BE2C (cell line): Measurements from ENCODE around the gene BTNL8.

Experiments used
- DNase-seq: peaks from one replicate; pipeline ENCODE4 v3.0.0-alpha.2; 2020
- H3K27me3 ChIP-seq: fragments of 250-450 bp; sonication (Bioruptor Pico); 2 replicates; pipeline ENCODE4 v1.5.1; 2020; ENCODE audit warnings: mild to moderate bottlenecking
- H3K36me3 ChIP-seq: fragments of 250-450 bp; sonication (Bioruptor Pico); 2 replicates; pipeline ENCODE4 v1.5.1; 2020; ENCODE audit warnings: mild to moderate bottlenecking
- H3K4me1 ChIP-seq: fragments of 250-450 bp; sonication (Bioruptor Pico); 2 replicates; pipeline ENCODE4 v1.5.1; 2020
- H3K4me3 ChIP-seq: 2 replicates; pipeline ENCODE4 v1.5.1; 2011; ENCODE audit warnings: low read depth, low read length
- H3K9me3 ChIP-seq: fragments of 250-450 bp; sonication (Bioruptor Pico); 2 replicates; pipeline ENCODE4 v1.5.1; 2020
- TF ChIP-seq, protein P1 (sequence below): IDR thresholded peaks from 2 replicates; pipeline ENCODE4 v1.5.1; 2012; ENCODE audit warnings: mild to moderate bottlenecking, low read depth, low read length

Gene BTNL8

GRCh38 chr5:180910735-180911134 is 11.8 kb downstream of the BTNL8 start:
- no peaks in the 10 kb centered on the region for H3K4me1 ChIP-seq
- TF ChIP-seq, protein P1, sequence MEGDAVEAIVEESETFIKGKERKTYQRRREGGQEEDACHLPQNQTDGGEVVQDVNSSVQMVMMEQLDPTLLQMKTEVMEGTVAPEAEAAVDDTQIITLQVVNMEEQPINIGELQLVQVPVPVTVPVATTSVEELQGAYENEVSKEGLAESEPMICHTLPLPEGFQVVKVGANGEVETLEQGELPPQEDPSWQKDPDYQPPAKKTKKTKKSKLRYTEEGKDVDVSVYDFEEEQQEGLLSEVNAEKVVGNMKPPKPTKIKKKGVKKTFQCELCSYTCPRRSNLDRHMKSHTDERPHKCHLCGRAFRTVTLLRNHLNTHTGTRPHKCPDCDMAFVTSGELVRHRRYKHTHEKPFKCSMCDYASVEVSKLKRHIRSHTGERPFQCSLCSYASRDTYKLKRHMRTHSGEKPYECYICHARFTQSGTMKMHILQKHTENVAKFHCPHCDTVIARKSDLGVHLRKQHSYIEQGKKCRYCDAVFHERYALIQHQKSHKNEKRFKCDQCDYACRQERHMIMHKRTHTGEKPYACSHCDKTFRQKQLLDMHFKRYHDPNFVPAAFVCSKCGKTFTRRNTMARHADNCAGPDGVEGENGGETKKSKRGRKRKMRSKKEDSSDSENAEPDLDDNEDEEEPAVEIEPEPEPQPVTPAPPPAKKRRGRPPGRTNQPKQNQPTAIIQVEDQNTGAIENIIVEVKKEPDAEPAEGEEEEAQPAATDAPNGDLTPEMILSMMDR = no peak

DNA sequence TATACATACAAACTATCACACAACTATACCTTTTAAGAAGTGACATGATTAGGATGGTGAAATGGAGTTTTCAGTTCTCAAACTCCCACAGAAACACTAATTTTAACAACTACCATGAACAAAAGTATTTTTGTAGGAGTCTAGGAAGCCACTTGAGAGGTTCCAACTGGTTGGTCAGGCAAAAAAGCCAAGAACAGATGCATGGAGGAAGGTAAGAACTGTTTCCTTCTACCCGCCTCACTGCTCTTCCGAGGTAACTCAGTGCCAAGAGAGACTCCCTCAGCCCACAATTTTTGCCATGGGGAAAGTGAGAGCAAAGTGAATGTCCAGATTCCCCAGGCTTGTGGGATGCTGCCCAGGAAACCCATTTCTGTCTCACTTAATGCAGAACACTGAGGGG is 15.7 kb downstream of the BTNL8 start:
- H3K4me1 ChIP-seq = no peaks in the 10 kb centered on the region
- no peaks in the 10 kb centered on the region for H3K9me3 ChIP-seq
- no peak for DNase-seq
- no peaks in the 10 kb centered on the region for H3K36me3 ChIP-seq
- H3K27me3 ChIP-seq = peaks cover 3% of the 10 kb centered on the region
- TF ChIP-seq, protein P1 = no peak
- no peak overlapping the region for H3K4me3 ChIP-seq

More at GRCh38 chr5:180910735-180911134, 11.8 kb downstream of the BTNL8 start:
- DNase-seq = no peak
- no peak overlapping the region for H3K4me3 ChIP-seq
- H3K36me3 ChIP-seq = no peaks in the 10 kb centered on the region
- peaks cover 3% of the 10 kb centered on the region for H3K27me3 ChIP-seq
- no peaks in the 10 kb centered on the region for H3K9me3 ChIP-seq

GRCh38 chr5:180915924-180916323 is 17.0 kb downstream of the BTNL8 start:
- TF ChIP-seq, protein P1 = no peak
- no peak for DNase-seq
- H3K4me3 ChIP-seq = no peak overlapping the region
- H3K27me3 ChIP-seq = peaks cover 3% of the 10 kb centered on the region
- no peaks in the 10 kb centered on the region for H3K9me3 ChIP-seq
- H3K36me3 ChIP-seq = no peaks in the 10 kb centered on the region
- H3K4me1 ChIP-seq = no peaks in the 10 kb centered on the region

DNA sequence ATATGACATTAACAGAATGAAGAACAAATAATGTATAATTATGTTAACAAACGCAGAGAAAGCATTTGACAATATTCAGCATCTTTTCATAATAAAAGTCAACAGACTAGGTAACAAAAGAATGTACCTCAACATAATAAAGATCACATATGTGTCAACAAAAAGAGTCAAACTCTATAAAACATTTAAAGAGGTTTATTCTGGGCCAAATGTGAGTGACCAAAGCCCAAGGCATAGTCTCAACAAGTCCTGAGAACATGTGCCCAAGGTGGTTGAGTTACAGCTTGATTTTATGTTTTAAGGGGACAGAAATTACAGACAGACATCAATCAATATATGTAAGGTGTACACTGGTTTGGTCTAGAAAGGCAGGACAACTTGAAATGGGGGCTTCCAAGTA is 19.4 kb downstream of the BTNL8 start:
- H3K9me3 ChIP-seq = no peaks in the 10 kb centered on the region
- DNase-seq = no peak
- H3K36me3 ChIP-seq = no peaks in the 10 kb centered on the region
- H3K4me1 ChIP-seq = no peaks in the 10 kb centered on the region
- H3K4me3 ChIP-seq = no peak overlapping the region
- H3K27me3 ChIP-seq = no peaks in the 10 kb centered on the region; the same call in 1 of the 2 replicates
- TF ChIP-seq, protein P1 = no peak

GRCh38 chr5:180920710-180921109 is 21.8 kb downstream of the BTNL8 start:
- no peak overlapping the region for H3K4me3 ChIP-seq
- no peaks in the 10 kb centered on the region for H3K4me1 ChIP-seq
- TF ChIP-seq, protein P1 = no peak
- no peaks in the 10 kb centered on the region for H3K36me3 ChIP-seq
- no peak for DNase-seq
- H3K9me3 ChIP-seq = no peaks in the 10 kb centered on the region
- no peaks in the 10 kb centered on the region for H3K27me3 ChIP-seq

DNA sequence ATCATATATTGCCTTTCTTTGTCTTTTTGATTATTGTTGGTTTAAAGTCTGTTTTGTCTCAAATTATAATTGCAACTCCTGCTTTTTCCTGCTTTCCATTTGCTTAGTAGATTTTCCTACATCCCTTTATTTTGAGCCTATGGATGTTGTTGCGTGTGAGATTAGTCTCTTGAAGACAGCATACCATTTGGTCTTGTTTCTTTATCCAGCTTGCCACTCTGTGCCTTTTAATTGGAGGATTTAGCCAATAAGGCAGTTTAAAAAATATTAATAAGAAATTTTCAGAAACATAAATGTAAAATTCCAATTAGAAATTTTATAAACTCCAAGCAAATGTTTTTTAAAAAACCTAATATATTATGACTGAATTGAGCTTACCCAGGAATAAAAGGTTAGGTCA is 24.0 kb downstream of the BTNL8 start:
- H3K4me3 ChIP-seq = no peak overlapping the region
- TF ChIP-seq, protein P1 = no peak

More for the DNA sequence above, 24.0 kb downstream of the BTNL8 start:
- no peak for DNase-seq
- Histone ChIP-seq H3K36me3 (no peaks in the 10 kb centered on the region), H3K27me3 (no peaks in the 10 kb centered on the region), H3K4me1 (no peaks in the 10 kb centered on the region), H3K9me3 (no peaks in the 10 kb centered on the region)
